GM12892 (cell line): Measurements from ENCODE around the gene AANAT.

Experiments
- POLR2A ChIP-seq: IDR thresholded peaks from 2 replicates; pipeline ENCODE4 v1.6.1; 2011; ENCODE audit warnings: low read depth, low read length, control low read depth
- POLR2AphosphoS5 ChIP-seq: IDR thresholded peaks from 2 replicates; pipeline ENCODE4 v1.6.1; 2011; ENCODE audit warnings: low read depth, low read length, control low read depth

- no peak for TF ChIP-seq POLR2AphosphoS5
- TF ChIP-seq POLR2A: no peak
These were observed 19.3 kb upstream of the AANAT start for GRCh38 chr17:76447931-76448652.
